ENCODE data around the gene CCK. TPM values are rescaled to one million over a fixed set of nuclear protein-coding genes. Genes with fewer than 3 reads are reported as not detected.

The CCK gene
- total RNA-seq, 4 donors from 2014 or later, result 1.4 to 2.2 (median 1.9) TPM; not detected in 1

DNA sequence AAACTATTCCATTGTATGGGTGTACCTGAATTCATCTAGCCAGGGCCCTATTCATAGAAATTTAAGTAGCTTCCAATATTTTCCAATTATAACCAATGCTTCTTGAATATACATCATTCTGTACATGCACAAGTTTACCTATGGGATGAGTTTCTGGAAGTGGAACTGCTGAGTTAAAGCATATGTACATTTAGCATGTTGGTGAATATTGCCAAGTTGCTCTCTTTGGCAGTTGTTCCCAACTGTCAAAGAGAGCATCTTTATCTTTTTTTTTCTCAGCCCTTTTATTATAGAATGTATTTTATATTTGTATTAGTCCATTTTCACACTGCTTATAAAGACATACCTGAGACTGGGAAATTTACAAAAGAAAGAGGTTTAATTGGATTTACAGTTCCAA, 8.3 kb upstream of the CCK start:
- TF ChIP-seq POLR2A (IDR thresholded peaks at IDR 0.05), result no peak
- TF ChIP-seq EP300 (IDR thresholded peaks at IDR 0.05; ENCODE audit: low read depth), result no peak
- TF ChIP-seq, protein P1, sequence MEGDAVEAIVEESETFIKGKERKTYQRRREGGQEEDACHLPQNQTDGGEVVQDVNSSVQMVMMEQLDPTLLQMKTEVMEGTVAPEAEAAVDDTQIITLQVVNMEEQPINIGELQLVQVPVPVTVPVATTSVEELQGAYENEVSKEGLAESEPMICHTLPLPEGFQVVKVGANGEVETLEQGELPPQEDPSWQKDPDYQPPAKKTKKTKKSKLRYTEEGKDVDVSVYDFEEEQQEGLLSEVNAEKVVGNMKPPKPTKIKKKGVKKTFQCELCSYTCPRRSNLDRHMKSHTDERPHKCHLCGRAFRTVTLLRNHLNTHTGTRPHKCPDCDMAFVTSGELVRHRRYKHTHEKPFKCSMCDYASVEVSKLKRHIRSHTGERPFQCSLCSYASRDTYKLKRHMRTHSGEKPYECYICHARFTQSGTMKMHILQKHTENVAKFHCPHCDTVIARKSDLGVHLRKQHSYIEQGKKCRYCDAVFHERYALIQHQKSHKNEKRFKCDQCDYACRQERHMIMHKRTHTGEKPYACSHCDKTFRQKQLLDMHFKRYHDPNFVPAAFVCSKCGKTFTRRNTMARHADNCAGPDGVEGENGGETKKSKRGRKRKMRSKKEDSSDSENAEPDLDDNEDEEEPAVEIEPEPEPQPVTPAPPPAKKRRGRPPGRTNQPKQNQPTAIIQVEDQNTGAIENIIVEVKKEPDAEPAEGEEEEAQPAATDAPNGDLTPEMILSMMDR (IDR thresholded peaks at IDR 0.05), result no peak

DNA sequence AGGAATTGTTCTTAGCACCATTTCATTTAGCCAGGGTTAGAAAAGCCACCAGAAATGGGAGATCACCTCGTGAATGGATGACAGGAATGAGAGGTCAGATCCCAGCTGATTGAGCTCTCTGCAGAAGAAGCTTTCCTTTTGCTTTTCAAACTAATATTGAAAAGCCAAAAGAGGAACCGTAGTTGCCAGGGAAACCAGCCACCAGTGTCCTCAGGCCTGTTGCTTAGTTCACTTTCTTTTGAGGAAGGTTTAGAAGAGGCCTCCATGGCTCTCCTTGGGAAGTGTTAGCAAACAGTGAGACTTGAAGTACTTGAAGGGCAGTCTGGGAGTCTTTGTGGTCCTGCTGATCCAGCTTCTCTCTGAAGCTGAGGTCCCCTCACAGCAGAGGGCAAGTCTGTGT, 7.4 kb upstream of the CCK start:
- 43 to 50% methylated on average over 2 of the region's 2 CpGs for WGBS, 2 donors (ENCODE audit: low coverage in 1 of 2)
- Histone ChIP-seq H3K36me3 (no peaks in the 10 kb centered on the region), H3K9me3 (no peaks in the 10 kb centered on the region), H3K27ac (no peak overlapping the region), H3K27me3 (peaks cover 3% of the 10 kb centered on the region), H3K4me3 (no peak overlapping the region), H3K4me1 (no peaks in the 10 kb centered on the region)
- DNase-seq, result no peak
- intact Hi-C loops (cut with DNase I; ENCODE audit: low total_unique reads) (no loop called here), in situ Hi-C loops (cut with MboI; ENCODE audit: low pct_ligation_motif_present in 1 of 4, low pct_unique_long_range_greater_than_20kb in 1 of 4, low sequenced_read_pairs in 3 of 4) (no loop called here)
- TF ChIP-seq POLR2AphosphoS5 (IDR thresholded peaks at IDR 0.05), result no peak
- TF ChIP-seq EP300 (IDR thresholded peaks at IDR 0.05; ENCODE audit: low read depth), result no peak

More for the DNA sequence above, 8.3 kb upstream of the CCK start:
- Histone ChIP-seq H3K27me3 (no peaks in the 10 kb centered on the region), H3K4me1 (no peaks in the 10 kb centered on the region), H3K36me3 (no peaks in the 10 kb centered on the region), H3K4me3 (no peak overlapping the region), H3K9me3 (no peaks in the 10 kb centered on the region), H3K27ac (no peak overlapping the region)
- in situ Hi-C loops (cut with MboI; ENCODE audit: low pct_ligation_motif_present in 1 of 4, low pct_unique_long_range_greater_than_20kb in 1 of 4, low sequenced_read_pairs in 3 of 4), result no loop called here
- DNase-seq, result no peak
- intact Hi-C loops (cut with DNase I; ENCODE audit: low total_unique reads), result no loop called here

DNA sequence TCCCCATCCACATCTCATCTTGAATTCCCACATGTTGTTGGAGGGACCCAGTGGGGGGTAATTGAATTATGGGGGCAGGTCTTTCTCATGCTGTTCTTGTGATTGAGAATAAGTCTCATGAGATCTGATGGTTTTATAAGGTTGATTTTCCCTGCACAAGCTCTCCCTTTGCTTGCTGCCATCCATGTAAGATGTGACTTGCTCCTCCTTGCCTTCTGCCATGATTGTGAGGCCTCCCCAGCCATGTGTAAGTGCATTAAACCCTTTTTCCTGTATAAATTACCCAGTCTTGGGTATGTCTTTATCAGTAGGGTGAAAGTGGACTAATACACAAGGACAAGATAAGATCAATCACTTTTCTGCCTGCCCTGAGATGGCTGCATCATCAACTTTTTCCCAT, 5.8 kb upstream of the CCK start:
- TF ChIP-seq, protein P1 (IDR thresholded peaks at IDR 0.05), result no peak
- TF ChIP-seq POLR2A (IDR thresholded peaks at IDR 0.05) (no peak), POLR2AphosphoS5 (IDR thresholded peaks at IDR 0.05) (no peak), EP300 (IDR thresholded peaks at IDR 0.05; ENCODE audit: low read depth) (no peak)
- Histone ChIP-seq H3K9me3 (no peaks in the 10 kb centered on the region), H3K27me3 (peaks cover 14% of the 10 kb centered on the region), H3K4me1 (no peaks in the 10 kb centered on the region), H3K27ac (no peak overlapping the region), H3K4me3 (no peak overlapping the region), H3K36me3 (no peaks in the 10 kb centered on the region)
- in situ Hi-C loops (cut with MboI; ENCODE audit: low pct_ligation_motif_present in 1 of 4, low pct_unique_long_range_greater_than_20kb in 1 of 4, low sequenced_read_pairs in 3 of 4), result no loop called here
- DNase-seq, result no peak
- intact Hi-C loops (cut with DNase I; ENCODE audit: low total_unique reads), result no loop called here

DNA sequence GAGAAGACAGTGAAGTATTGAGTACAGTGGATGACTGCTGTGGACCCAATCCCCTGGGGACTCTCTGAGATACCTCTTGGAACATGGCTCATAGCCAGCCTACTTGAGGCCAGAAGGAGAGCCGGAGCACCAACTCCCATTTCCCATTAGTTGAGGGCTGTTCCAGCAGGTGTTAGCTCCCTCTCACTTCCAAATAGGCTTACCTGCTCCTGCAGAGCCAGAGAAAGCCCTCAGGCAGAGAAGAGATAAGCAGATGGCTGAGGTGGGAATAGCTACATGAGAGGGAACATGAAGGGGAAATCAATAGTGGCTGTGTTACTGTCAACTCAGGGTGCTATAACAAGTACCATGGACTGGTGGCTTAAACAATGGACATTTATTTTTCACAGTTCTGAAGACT, 4.6 kb upstream of the CCK start:
- TF ChIP-seq EP300 (IDR thresholded peaks at IDR 0.05; ENCODE audit: low read depth) (no peak), POLR2A (IDR thresholded peaks at IDR 0.05) (no peak), POLR2AphosphoS5 (IDR thresholded peaks at IDR 0.05) (no peak)
- TF ChIP-seq, protein P1 (IDR thresholded peaks at IDR 0.05), result no peak
- DNase-seq, result no peak
- no peaks in the 10 kb centered on the region for H3K9me3 ChIP-seq
- 82% methylated on average over 1 of the region's 1 CpG; no CpG with 5 or more reads in 1 of the 2 donors for WGBS, 2 donors (ENCODE audit: low coverage in 1 of 2)
- no peak overlapping the region for H3K4me3 ChIP-seq
- in situ Hi-C loops (cut with MboI; ENCODE audit: low pct_ligation_motif_present in 1 of 4, low pct_unique_long_range_greater_than_20kb in 1 of 4, low sequenced_read_pairs in 3 of 4) (no loop called here), intact Hi-C loops (cut with DNase I; ENCODE audit: low total_unique reads) (no loop called here)
- H3K4me1 ChIP-seq, result no peaks in the 10 kb centered on the region
- peaks cover 22% of the 10 kb centered on the region for H3K27me3 ChIP-seq
- H3K27ac ChIP-seq, result no peak overlapping the region
- no peaks in the 10 kb centered on the region for H3K36me3 ChIP-seq

DNA sequence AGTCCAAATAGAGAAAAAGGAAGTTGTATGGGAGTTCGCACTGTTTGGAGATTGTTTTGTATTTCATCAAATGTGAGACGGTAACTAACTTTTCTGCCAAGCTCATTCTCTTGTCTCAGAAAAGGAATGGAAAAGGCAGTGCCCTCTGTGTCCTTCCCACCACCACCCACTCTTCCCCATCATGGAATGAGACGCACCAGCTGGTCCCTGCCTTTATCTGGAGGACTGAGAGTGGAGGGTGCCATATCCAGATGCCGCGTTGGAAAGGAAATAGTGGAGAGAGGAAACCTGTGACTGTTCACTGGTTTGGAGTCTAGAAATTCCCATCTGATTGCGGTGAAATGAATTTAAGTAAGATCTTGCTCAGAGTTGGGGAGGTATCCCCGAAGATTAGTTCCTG, 3.7 kb upstream of the CCK start:
- no peak for TF ChIP-seq POLR2AphosphoS5 (IDR thresholded peaks at IDR 0.05)
- TF ChIP-seq, protein P1 (IDR thresholded peaks at IDR 0.05), result no peak
- no peak for TF ChIP-seq EP300 (IDR thresholded peaks at IDR 0.05; ENCODE audit: low read depth)
- TF ChIP-seq POLR2A (IDR thresholded peaks at IDR 0.05), result no peak
- Histone ChIP-seq H3K27ac (no peak overlapping the region), H3K4me1 (peaks cover 0 to 8% (median 3%) of the 10 kb centered on the region in 4 donors), H3K36me3 (no peaks in the 10 kb centered on the region), H3K9me3 (no peaks in the 10 kb centered on the region), H3K4me3 (no peak overlapping the region), H3K27me3 (peaks cover 31% of the 10 kb centered on the region)
- WGBS, 2 donors (ENCODE audit: low coverage in 1 of 2), result 92 to 100% methylated on average over 2 to 7 of the region's 7 CpGs
- no peak for DNase-seq
- intact Hi-C loops (cut with DNase I; ENCODE audit: low total_unique reads) (no loop called here), in situ Hi-C loops (cut with MboI; ENCODE audit: low pct_ligation_motif_present in 1 of 4, low pct_unique_long_range_greater_than_20kb in 1 of 4, low sequenced_read_pairs in 3 of 4) (no loop called here)

Data from transverse colon (tissue), 4 donors.